ENCODE results near the gene RBM33.

Gene RBM33

DNA sequence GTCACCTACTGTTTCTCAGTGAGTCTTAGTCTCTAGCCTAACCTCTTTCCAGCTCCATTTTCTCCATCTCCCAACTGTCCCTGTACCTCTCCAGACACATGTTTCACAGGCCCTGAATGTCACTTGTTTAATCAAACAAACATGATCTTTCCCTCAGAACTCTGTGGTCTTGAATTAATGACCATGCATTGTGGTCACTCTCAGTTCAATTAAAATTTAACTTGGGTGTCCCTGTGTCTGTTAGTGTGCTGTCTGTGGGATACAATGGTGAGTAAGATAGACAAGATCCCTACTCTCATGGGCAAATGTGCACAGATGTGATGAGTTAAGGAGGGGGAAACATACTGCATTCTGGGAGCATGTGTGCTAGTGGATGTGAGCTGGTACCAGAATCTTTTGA, 65.0 kb downstream of the RBM33 start:
- peaks cover 66% of the 10 kb centered on the region for H3K36me3 ChIP-seq (ENCODE audit: insufficient read depth, low read length)
- DNase-seq (ENCODE audit: low read depth, low spot score), result no peak
- no peak overlapping the region for H3K27ac ChIP-seq
- TF ChIP-seq POLR2AphosphoS5 (IDR thresholded peaks at IDR 0.05; ENCODE audit: borderline replicate concordance, low read depth, low read length), result no peak
- no peak for TF ChIP-seq FOXP2 (optimal IDR thresholded peaks at IDR 0.05; ENCODE audit: control extremely low read depth, extremely low read length, insufficient read depth)
- no peak for TF ChIP-seq EZH2 (IDR thresholded peaks at IDR 0.05)
- H3K9me3 ChIP-seq (ENCODE audit: low read depth, low read length), result no peaks in the 10 kb centered on the region
- no peak overlapping the region for H3K9ac ChIP-seq (ENCODE audit: insufficient read length)
- no peak overlapping the region for H3K4me3 ChIP-seq

GRCh38 chr7:155710031-155710430, 65.6 kb downstream of the RBM33 start:
- Histone ChIP-seq H3K9me3 (ENCODE audit: low read depth, low read length) (no peaks in the 10 kb centered on the region), H3K9ac (ENCODE audit: insufficient read length) (no peak overlapping the region), H3K27ac (no peak overlapping the region), H3K4me3 (no peak overlapping the region), H3K36me3 (ENCODE audit: insufficient read depth, low read length) (peaks cover 61% of the 10 kb centered on the region)
- DNase-seq (ENCODE audit: low read depth, low spot score), result no peak
- TF ChIP-seq FOXP2 (optimal IDR thresholded peaks at IDR 0.05; ENCODE audit: control extremely low read depth, extremely low read length, insufficient read depth), result no peak

- Histone ChIP-seq H3K36me3 (ENCODE audit: insufficient read depth, low read length) (peaks cover 56% of the 10 kb centered on the region), H3K9ac (ENCODE audit: insufficient read length) (no peak overlapping the region)
Observed at GRCh38 chr7:155710530-155710929, 66.1 kb downstream of the RBM33 start.

DNA sequence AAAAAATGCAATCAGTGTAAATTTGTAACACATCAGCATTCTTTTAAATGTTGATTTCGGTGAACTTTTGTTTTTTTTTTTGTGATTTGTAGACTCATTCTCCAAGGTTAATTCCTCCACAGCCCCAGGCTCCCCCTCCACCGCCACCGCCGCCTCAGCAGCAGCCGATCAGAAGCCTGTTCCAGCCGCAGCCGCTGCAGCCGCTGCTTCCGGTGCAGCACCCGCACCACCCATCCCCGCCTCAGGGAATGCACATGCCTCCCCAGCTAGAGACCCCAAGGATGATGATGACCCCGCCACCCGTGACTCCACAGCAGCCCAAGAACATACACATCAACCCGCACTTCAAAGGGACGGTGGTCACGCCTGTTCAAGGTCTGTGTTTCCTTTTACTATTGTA, 66.6 kb downstream of the RBM33 start:
- Histone ChIP-seq H3K36me3 (ENCODE audit: insufficient read depth, low read length) (peaks cover 50% of the 10 kb centered on the region), H3K9ac (ENCODE audit: insufficient read length) (no peak overlapping the region), H3K9me3 (ENCODE audit: low read depth, low read length) (no peaks in the 10 kb centered on the region), H3K27ac (no peak overlapping the region), H3K4me3 (no peak overlapping the region)
- TF ChIP-seq EZH2 (IDR thresholded peaks at IDR 0.05) (no peak), FOXP2 (optimal IDR thresholded peaks at IDR 0.05; ENCODE audit: control extremely low read depth, extremely low read length, insufficient read depth) (no peak), POLR2AphosphoS5 (IDR thresholded peaks at IDR 0.05; ENCODE audit: borderline replicate concordance, low read depth, low read length) (no peak)
- DNase-seq (ENCODE audit: low read depth, low spot score), result no peak

More at GRCh38 chr7:155710530-155710929, 66.1 kb downstream of the RBM33 start:
- Histone ChIP-seq H3K27ac (no peak overlapping the region), H3K4me3 (no peak overlapping the region), H3K9me3 (ENCODE audit: low read depth, low read length) (no peaks in the 10 kb centered on the region)
- TF ChIP-seq FOXP2 (optimal IDR thresholded peaks at IDR 0.05; ENCODE audit: control extremely low read depth, extremely low read length, insufficient read depth), result no peak
- no peak for TF ChIP-seq POLR2AphosphoS5 (IDR thresholded peaks at IDR 0.05; ENCODE audit: borderline replicate concordance, low read depth, low read length)
- TF ChIP-seq EZH2 (IDR thresholded peaks at IDR 0.05), result no peak
- no peak for DNase-seq (ENCODE audit: low read depth, low spot score)

- H3K27ac ChIP-seq, result no peak overlapping the region
- H3K9me3 ChIP-seq (ENCODE audit: low read depth, low read length), result no peaks in the 10 kb centered on the region
- no peak for TF ChIP-seq POLR2AphosphoS5 (IDR thresholded peaks at IDR 0.05; ENCODE audit: borderline replicate concordance, low read depth, low read length)
- TF ChIP-seq FOXP2 (optimal IDR thresholded peaks at IDR 0.05; ENCODE audit: control extremely low read depth, extremely low read length, insufficient read depth), result no peak
- no peak for TF ChIP-seq EZH2 (IDR thresholded peaks at IDR 0.05)
- no peak overlapping the region for H3K9ac ChIP-seq (ENCODE audit: insufficient read length)
- peaks cover 51% of the 10 kb centered on the region for H3K36me3 ChIP-seq (ENCODE audit: insufficient read depth, low read length)
- no peak overlapping the region for H3K4me3 ChIP-seq
- no peak for DNase-seq (ENCODE audit: low read depth, low spot score)
Observed at GRCh38 chr7:155713384-155713783, 68.9 kb downstream of the RBM33 start.

DNA sequence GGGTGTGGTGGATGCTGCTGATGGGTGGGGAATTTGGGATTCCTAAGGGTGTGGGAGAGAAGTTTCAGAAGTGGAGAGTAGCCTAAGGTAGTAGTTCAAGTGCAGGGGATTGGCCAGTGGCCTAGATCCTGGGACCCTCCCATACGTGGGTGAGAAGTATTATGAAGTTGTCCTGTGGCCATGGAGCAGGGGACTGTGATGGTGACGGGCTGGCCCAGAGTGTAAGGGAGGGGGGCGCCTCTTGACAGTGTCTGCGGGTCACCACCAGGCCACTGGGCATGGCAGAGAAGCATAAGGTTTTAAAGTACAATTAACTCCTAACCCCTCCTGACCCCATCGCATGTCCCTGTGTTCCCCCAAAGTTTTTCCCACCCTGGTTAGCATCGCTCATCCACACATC, 70.2 kb downstream of the RBM33 start:
- peaks cover 50% of the 10 kb centered on the region for H3K36me3 ChIP-seq (ENCODE audit: insufficient read depth, low read length)
- no peaks in the 10 kb centered on the region for H3K9me3 ChIP-seq (ENCODE audit: low read depth, low read length)

DNA sequence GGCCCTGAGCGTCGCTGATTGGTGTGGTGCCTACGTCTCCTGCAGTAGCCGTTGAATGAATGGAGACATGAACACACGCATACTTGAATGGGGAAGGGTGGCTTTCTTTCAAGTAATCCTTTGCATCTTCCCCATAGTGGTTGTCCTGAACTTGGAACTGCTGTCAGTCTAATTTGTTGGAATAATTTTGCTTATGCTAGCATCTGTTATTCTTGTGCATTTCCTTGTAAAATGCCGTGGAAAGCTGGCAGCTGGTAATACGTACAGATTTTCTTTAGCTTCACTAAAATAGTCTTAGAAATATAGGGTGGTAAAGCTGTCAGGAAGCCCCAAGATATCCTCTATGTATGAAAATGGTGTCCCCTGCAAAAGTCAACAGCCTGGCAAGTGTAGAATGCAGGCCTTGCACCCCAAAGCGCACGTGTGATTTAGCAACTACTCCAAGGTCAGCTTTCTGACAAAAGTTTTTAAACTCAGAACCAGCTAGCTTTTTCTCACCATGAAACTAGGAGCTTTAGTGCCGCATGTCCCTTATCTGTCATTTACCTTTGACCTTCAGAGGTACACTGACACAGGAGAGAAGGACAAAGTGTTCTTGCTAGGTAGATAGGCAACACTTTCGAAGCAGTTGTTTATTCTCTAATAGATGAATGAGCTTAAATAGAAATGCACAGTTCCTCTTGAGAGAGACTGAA, 70.8 kb downstream of the RBM33 start:
- H3K36me3 ChIP-seq (ENCODE audit: insufficient read depth, low read length), result peaks cover 52% of the 10 kb centered on the region
- TF ChIP-seq FOXP2 (optimal IDR thresholded peaks at IDR 0.05; ENCODE audit: control extremely low read depth, extremely low read length, insufficient read depth) (no peak), POLR2AphosphoS5 (IDR thresholded peaks at IDR 0.05; ENCODE audit: borderline replicate concordance, low read depth, low read length) (no peak), EZH2 (IDR thresholded peaks at IDR 0.05) (no peak)
- DNase-seq (ENCODE audit: low read depth, low spot score), result no peak
- H3K27ac ChIP-seq, result no peak overlapping the region
- no peak overlapping the region for H3K4me3 ChIP-seq
- no peaks in the 10 kb centered on the region for H3K9me3 ChIP-seq (ENCODE audit: low read depth, low read length)
- H3K9ac ChIP-seq (ENCODE audit: insufficient read length), result no peak overlapping the region

More for the DNA sequence above, 70.2 kb downstream of the RBM33 start:
- H3K9ac ChIP-seq (ENCODE audit: insufficient read length), result no peak overlapping the region
- H3K27ac ChIP-seq, result no peak overlapping the region
- no peak for DNase-seq (ENCODE audit: low read depth, low spot score)
- TF ChIP-seq FOXP2 (optimal IDR thresholded peaks at IDR 0.05; ENCODE audit: control extremely low read depth, extremely low read length, insufficient read depth) (no peak), EZH2 (IDR thresholded peaks at IDR 0.05) (no peak), POLR2AphosphoS5 (IDR thresholded peaks at IDR 0.05; ENCODE audit: borderline replicate concordance, low read depth, low read length) (no peak)
- no peak overlapping the region for H3K4me3 ChIP-seq

DNA sequence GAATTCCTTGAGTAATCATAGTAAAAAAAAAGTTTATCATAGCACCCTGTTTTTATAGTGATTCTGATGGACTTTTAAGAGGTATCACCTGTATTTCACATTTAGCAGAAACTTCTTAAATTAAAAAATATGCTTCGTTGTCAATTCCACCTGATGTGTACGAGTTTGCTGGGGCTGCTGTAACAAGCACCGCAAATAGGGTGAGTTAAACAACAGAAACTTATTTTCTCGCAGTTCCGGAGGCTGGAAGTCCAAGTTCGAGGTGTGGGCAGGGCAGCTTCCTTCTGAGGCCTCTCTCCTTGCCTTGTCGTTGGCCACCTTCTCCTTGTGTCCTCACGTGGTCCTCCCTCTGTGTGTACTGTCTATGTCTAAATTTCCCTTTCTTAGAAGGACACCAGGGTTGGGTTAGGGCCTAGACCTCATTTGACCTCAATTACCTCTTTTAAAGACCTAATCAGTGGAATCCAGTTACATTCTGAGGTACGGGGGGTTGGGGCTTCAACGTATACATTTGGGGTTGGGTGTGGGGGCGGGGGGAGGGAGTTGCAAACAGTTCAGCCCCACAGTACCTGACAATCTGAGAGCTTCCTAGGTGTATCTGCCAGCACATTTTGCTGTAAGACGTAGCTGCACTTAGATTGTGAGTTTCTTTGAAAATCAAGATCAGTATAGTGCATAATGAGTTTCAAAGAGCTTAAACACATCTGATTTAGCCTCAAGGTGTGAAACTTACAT, 72.7 kb downstream of the RBM33 start:
- no peak overlapping the region for H3K27ac ChIP-seq
- no peaks in the 10 kb centered on the region for H3K9me3 ChIP-seq (ENCODE audit: low read depth, low read length)
- no peak for TF ChIP-seq EZH2 (IDR thresholded peaks at IDR 0.05)
- no peak for TF ChIP-seq FOXP2 (optimal IDR thresholded peaks at IDR 0.05; ENCODE audit: control extremely low read depth, extremely low read length, insufficient read depth)
- TF ChIP-seq POLR2AphosphoS5 (IDR thresholded peaks at IDR 0.05; ENCODE audit: borderline replicate concordance, low read depth, low read length), result no peak
- DNase-seq (ENCODE audit: low read depth, low spot score), result no peak
- peaks cover 38% of the 10 kb centered on the region for H3K36me3 ChIP-seq (ENCODE audit: insufficient read depth, low read length)
- no peak overlapping the region for H3K4me3 ChIP-seq
- no peak overlapping the region for H3K9ac ChIP-seq (ENCODE audit: insufficient read length)
